SK-N-SH (cell line): ENCODE measurements around the gene TEX50. TPM values are rescaled to one million over a fixed set of nuclear protein-coding genes. Genes with fewer than 3 reads are reported as not detected.

ENCODE experiments used
- CTCF ChIA-PET: fragments of 300-600, 350-600 bp; formaldehyde crosslinking; extraction: SDS; loops from one replicate; lab custom pipeline; 2021; lab: Yijun Ruan, JAX
- POLR2A ChIA-PET: fragments of 350-600 bp; sonication (Branson Sonifier 250); formaldehyde crosslinking; extraction: SDS; loops from one replicate; lab custom pipeline; 2020; ENCODE audit warnings: antibody characterized with exemption, inconsistent platforms; lab: Yijun Ruan, JAX
- DNase-seq: peaks from one replicate; pipeline ENCODE4 v3.0.0; 2012
- H2AFZ ChIP-seq: fragments of 200-600 bp; sonication (generic); 2 replicates; pipeline ENCODE4 v1.8.1; 2016; ENCODE audit warnings: antibody characterized with exemption, mild to moderate bottlenecking, low read depth
- H3F3A ChIP-seq: fragments of 200-600 bp; sonication (generic); replicated peaks from 2 replicates; pipeline ENCODE3; 2016; ENCODE audit warnings: antibody characterized with exemption, mild to moderate bottlenecking; ENCODE audit not compliant: insufficient read depth
- H3K27ac ChIP-seq, 2 experiments: fragments of 200-500 bp in 1 of 2; fragments of 200-600 bp in 1 of 2; sonication (Bioruptor generic) in 1 of 2; sonication (generic), shearing (Covaris generic) in 1 of 2; 2 replicates each; pipeline versions ENCODE4 v1.5.1 to v1.6.1; 2014 to 2016; ENCODE audit warnings: low read depth in 2 of 2, inconsistent platforms in 1 of 2, low read length in 1 of 2, mild to moderate bottlenecking in 1 of 2, mixed read lengths in 1 of 2
- H3K27me3 ChIP-seq: fragments of 200-600 bp; sonication (generic), shearing (Covaris generic); 2 replicates; pipeline ENCODE4 v1.6.1; 2016; ENCODE audit warnings: mixed run types; ENCODE audit not compliant: insufficient read depth
- H3K36me3 ChIP-seq, 2 experiments: fragments of 200-500 bp in 1 of 2; fragments of 200-600 bp in 1 of 2; sonication (Bioruptor generic) in 1 of 2; sonication (generic) in 1 of 2; replicated peaks in 1 of 2; 2 replicates each; pipeline versions ENCODE3 to v1.5.1; 2014 to 2016; ENCODE audit warnings: low read length in 1 of 2, mild to moderate bottlenecking in 1 of 2; ENCODE audit not compliant: insufficient read depth in 2 of 2, control insufficient read depth in 1 of 2
- H3K4me1 ChIP-seq, 2 experiments: fragments of 200-500 bp in 1 of 2; fragments of 200-600 bp in 1 of 2; sonication (Bioruptor generic) in 1 of 2; sonication (generic), shearing (Covaris generic) in 1 of 2; 2 replicates each; pipeline versions ENCODE4 v1.5.1 to v1.6.1; 2014 to 2016; ENCODE audit warnings: low read depth in 1 of 2, low read length in 1 of 2, mixed run types in 1 of 2; ENCODE audit not compliant: insufficient read depth in 2 of 2, control insufficient read depth in 1 of 2
- H3K4me2 ChIP-seq: fragments of 200-600 bp; sonication (generic), shearing (Covaris generic); 2 replicates; pipeline ENCODE4 v1.6.1; 2017; ENCODE audit warnings: mixed run types
- H3K4me3 ChIP-seq, 2 experiments: fragments of 200-500 bp in 1 of 2; fragments of 200-600 bp in 1 of 2; sonication (Bioruptor generic) in 1 of 2; sonication (generic), shearing (Covaris generic) in 1 of 2; 2 replicates each; pipeline versions ENCODE4 v1.5.1 to v1.8.1; 2014 to 2016; ENCODE audit warnings: low read depth in 2 of 2, inconsistent platforms in 1 of 2, low read length in 1 of 2, mild to moderate bottlenecking in 1 of 2, mixed read lengths in 1 of 2, moderate library complexity in 1 of 2
- H3K79me2 ChIP-seq: fragments of 200-600 bp; sonication (generic); 2 replicates; pipeline ENCODE4 v1.8.1; 2017; ENCODE audit warnings: mild to moderate bottlenecking; ENCODE audit not compliant: insufficient read depth
- H3K9ac ChIP-seq: fragments of 200-600 bp; sonication (generic); 2 replicates; pipeline ENCODE4 v1.6.1; 2017; ENCODE audit warnings: mixed run types
- H3K9me2 ChIP-seq: fragments of 200-600 bp; sonication (generic); 2 replicates; pipeline ENCODE4 v1.6.1; 2017; ENCODE audit warnings: mixed run types
- H3K9me3 ChIP-seq: fragments of 200-600 bp; sonication (generic); 2 replicates; pipeline ENCODE4 v1.6.1; 2017; ENCODE audit warnings: mixed run types, mild to moderate bottlenecking, moderate library complexity
- H4K20me1 ChIP-seq: fragments of 200-600 bp; sonication (generic); 2 replicates; pipeline ENCODE4 v1.6.1; 2017; ENCODE audit warnings: mild to moderate bottlenecking, mixed run types; ENCODE audit not compliant: insufficient read depth
- ELF1 ChIP-seq: IDR thresholded peaks from 2 replicates; pipeline ENCODE4 v1.4.0; 2012
- EZH2phosphoT487 ChIP-seq: fragments of 200-600 bp; sonication (generic); IDR thresholded peaks from 2 replicates; pipeline ENCODE4 v1.6.1; 2017; ENCODE audit warnings: low read depth, mixed run types, mild to moderate bottlenecking, antibody characterized with exemption, moderate library complexity, borderline replicate concordance
- FOSL2 ChIP-seq: IDR thresholded peaks from 2 replicates; pipeline ENCODE4 v1.4.0; 2012; ENCODE audit warnings: low read depth, mild to moderate bottlenecking, moderate library complexity, borderline replicate concordance
- GATA2 ChIP-seq: sonication (generic); formaldehyde crosslinking; IDR thresholded peaks from 2 replicates; pipeline ENCODE4 v1.5.0; 2020; ENCODE audit warnings: mild to moderate bottlenecking, missing genetic modification reagents
- JUND ChIP-seq: IDR thresholded peaks from 2 replicates; pipeline ENCODE4 v1.4.0; 2012
- NFIC ChIP-seq: IDR thresholded peaks from 2 replicates; pipeline ENCODE4 v1.4.0; 2012; ENCODE audit warnings: borderline replicate concordance
- RAD21 ChIP-seq: IDR thresholded peaks from 2 replicates; pipeline ENCODE4 v1.6.1; 2012; ENCODE audit warnings: mild to moderate bottlenecking, low read length
- RCOR1 ChIP-seq: fragments of 150-350 bp; IDR thresholded peaks from 2 replicates; pipeline ENCODE4 v1.6.1; 2017; ENCODE audit warnings: antibody characterized with exemption, low read length
- SIN3A ChIP-seq: IDR thresholded peaks from 2 replicates; pipeline ENCODE4 v1.6.1; 2012; ENCODE audit warnings: low read depth, mild to moderate bottlenecking, low read length, moderate library complexity, borderline replicate concordance
- TCF12 ChIP-seq: IDR thresholded peaks from 2 replicates; pipeline ENCODE4 v1.4.0; 2012
- TEAD4 ChIP-seq: IDR thresholded peaks from 2 replicates; pipeline ENCODE4 v1.4.0; 2012; ENCODE audit warnings: mild to moderate bottlenecking, borderline replicate concordance; ENCODE audit not compliant: insufficient read depth
- USF2 ChIP-seq: fragments of 150-350 bp; IDR thresholded peaks from 2 replicates; pipeline ENCODE4 v1.6.1; 2017; ENCODE audit warnings: antibody characterized with exemption, low read length, low read depth, borderline replicate concordance
- whole genome bisulfite sequencing: methylation state at CpG from one replicate; pipeline ENCODE4 v1.1.6; 2017; ENCODE audit warnings: low lambda C conversion rate; 5-methylcytosine and 5-hydroxymethylcytosine counted together
- polyA plus RNA-seq, 3 experiments: library from polyadenylated mRNA; depleted of rRNA; stranded (reverse); fragments of >200 nt; gene quantifications; 2 replicates each; pipeline ENCODE4 v1.2.3, GENCODE V29; 2012
- TF ChIP-seq, protein P1 (sequence below): IDR thresholded peaks from 2 replicates; pipeline ENCODE4; 2012
- TF ChIP-seq, protein P2 (sequence below): IDR thresholded peaks from 2 replicates; pipeline ENCODE4 v1.4.0; 2012; ENCODE audit warnings: low read depth, borderline replicate concordance

Gene TEX50
- polyA plus RNA-seq, 1 of the 3 experiments (the other 2 are of a cell fraction) = not detected

DNA sequence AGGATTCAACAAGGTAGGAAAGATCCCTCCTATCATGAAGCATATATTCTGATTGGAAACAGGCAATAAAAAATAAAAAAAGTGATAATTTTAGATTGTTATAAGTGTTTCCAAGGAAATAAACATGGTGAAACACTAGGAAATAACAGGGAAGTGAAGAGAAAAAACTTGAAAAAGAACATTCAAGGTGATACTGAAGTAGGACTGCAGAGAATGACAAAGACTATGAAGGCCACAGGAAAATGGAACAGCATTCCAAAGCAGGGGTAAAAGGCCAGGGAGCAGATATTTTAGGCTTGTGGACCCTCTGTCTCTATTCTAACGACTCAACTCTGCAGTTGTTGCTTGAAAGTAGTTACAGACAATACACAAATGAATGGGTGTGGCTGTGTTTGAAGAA is 26.6 kb downstream of the TEX50 start:
- Histone ChIP-seq H3K4me3 (no peak overlapping the region), H3K36me3 (peaks cover 2 to 4% of the 10 kb centered on the region in 2 experiments), H3K27ac (no peak overlapping the region), H2AFZ (no peak overlapping the region), H3K9me2 (no peaks in the 10 kb centered on the region), H3K9me3 (0 out of 2 replicates have a peak, but pooled peaks cover 6% of the 10 kb centered on the region), H3K27me3 (no peaks in the 10 kb centered on the region), H3F3A (no peaks in the 10 kb centered on the region), H3K4me1 (no peaks in the 10 kb centered on the region; a peak in 1 of 4 replicates), H3K9ac (no peak overlapping the region), H3K79me2 (no peaks in the 10 kb centered on the region), H4K20me1 (no peaks in the 10 kb centered on the region), H3K4me2 (no peak overlapping the region)
- 0% methylated on average over 1 of the region's 1 CpG for WGBS
- ChIA-PET POLR2A (no interaction called here), CTCF (no interaction called here)
- DNase-seq = no peak
- TF ChIP-seq USF2 = no peak
- no peak for TF ChIP-seq FOSL2
- no peak for TF ChIP-seq GATA2 (CRISPR knock-in tag)
- TF ChIP-seq TEAD4 = no peak
- TF ChIP-seq, protein P1, sequence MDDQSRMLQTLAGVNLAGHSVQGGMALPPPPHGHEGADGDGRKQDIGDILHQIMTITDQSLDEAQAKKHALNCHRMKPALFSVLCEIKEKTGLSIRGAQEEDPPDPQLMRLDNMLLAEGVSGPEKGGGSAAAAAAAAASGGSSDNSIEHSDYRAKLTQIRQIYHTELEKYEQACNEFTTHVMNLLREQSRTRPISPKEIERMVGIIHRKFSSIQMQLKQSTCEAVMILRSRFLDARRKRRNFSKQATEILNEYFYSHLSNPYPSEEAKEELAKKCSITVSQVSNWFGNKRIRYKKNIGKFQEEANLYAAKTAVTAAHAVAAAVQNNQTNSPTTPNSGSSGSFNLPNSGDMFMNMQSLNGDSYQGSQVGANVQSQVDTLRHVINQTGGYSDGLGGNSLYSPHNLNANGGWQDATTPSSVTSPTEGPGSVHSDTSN = no peak
- TF ChIP-seq ELF1 = no peak
- TF ChIP-seq RCOR1 = no peak
- no peak for TF ChIP-seq NFIC
- no peak for TF ChIP-seq EZH2phosphoT487
- no peak for TF ChIP-seq TCF12
- TF ChIP-seq SIN3A = no peak

GRCh38 chr1:173663159-173663558 is 28.0 kb downstream of the TEX50 start:
- ChIA-PET CTCF (no interaction called here), POLR2A (interaction anchor here (0.6 kb wide), 1 partner anchor 1131 kb away, joined by 3 read pairs; no protein-coding TSS in a partner anchor)
- H4K20me1 ChIP-seq = no peaks in the 10 kb centered on the region
- H3K4me3 ChIP-seq = no peak overlapping the region
- H3K36me3 ChIP-seq = peaks cover 2 to 4% of the 10 kb centered on the region in 2 experiments
- no peak for DNase-seq
- H3K27me3 ChIP-seq = no peaks in the 10 kb centered on the region
- H3K79me2 ChIP-seq = no peaks in the 10 kb centered on the region
- no peak overlapping the region for H3K4me2 ChIP-seq
- 69% methylated on average over 3 of the region's 3 CpGs for WGBS
- peak overlapping the region; percentile 73; the same call in 1 of the 2 replicates for H2AFZ ChIP-seq
- H3K4me1 ChIP-seq = peaks cover 2 to 6% of the 10 kb centered on the region in 2 experiments; a peak in 2 of 4 replicates
- H3F3A ChIP-seq = no peaks in the 10 kb centered on the region
- no peaks in the 10 kb centered on the region for H3K9me2 ChIP-seq
- H3K9me3 ChIP-seq = 0 out of 2 replicates have a peak, but pooled peaks cover 6% of the 10 kb centered on the region
- no peak overlapping the region for H3K27ac ChIP-seq
- TF ChIP-seq JUND (no peak), RAD21 (no peak), GATA2 (CRISPR knock-in tag) (no peak), USF2 (no peak)
- TF ChIP-seq, protein P2, sequence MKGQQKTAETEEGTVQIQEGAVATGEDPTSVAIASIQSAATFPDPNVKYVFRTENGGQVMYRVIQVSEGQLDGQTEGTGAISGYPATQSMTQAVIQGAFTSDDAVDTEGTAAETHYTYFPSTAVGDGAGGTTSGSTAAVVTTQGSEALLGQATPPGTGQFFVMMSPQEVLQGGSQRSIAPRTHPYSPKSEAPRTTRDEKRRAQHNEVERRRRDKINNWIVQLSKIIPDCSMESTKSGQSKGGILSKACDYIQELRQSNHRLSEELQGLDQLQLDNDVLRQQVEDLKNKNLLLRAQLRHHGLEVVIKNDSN = no peak
- H3K9ac ChIP-seq = no peak overlapping the region
